HEK293 (cell line): ENCODE data around the gene MOK.

Experiments used
- EGR2 ChIP-seq: fragments of 450-650 bp; formaldehyde crosslinking; IDR thresholded peaks from 2 replicates; pipeline ENCODE4 v1.5.1; 2016; ENCODE audit warnings: low read depth, missing biosample characterization, missing genetic modification characterization
- GLIS2 ChIP-seq: fragments of 450-650 bp; formaldehyde crosslinking; IDR thresholded peaks from 2 replicates; pipeline ENCODE4 v1.5.1; 2016; ENCODE audit warnings: missing biosample characterization, missing genetic modification characterization
- HIC1 ChIP-seq: fragments of 450-650 bp; formaldehyde crosslinking; IDR thresholded peaks from 2 replicates; pipeline ENCODE4 v1.5.1; 2016; ENCODE audit warnings: missing biosample characterization, missing genetic modification characterization
- KLF8 ChIP-seq: fragments of 450-650 bp; formaldehyde crosslinking; IDR thresholded peaks from 2 replicates; pipeline ENCODE4 v1.5.1; 2016; ENCODE audit warnings: missing biosample characterization, missing genetic modification characterization
- MZF1 ChIP-seq: fragments of 450-650 bp; formaldehyde crosslinking; IDR thresholded peaks from 2 replicates; pipeline ENCODE4 v1.5.1; 2017; ENCODE audit warnings: missing biosample characterization, missing genetic modification characterization, borderline replicate concordance
- OVOL3 ChIP-seq: fragments of 450-650 bp; formaldehyde crosslinking; IDR thresholded peaks from 2 replicates; pipeline ENCODE4 v1.5.1; 2016; ENCODE audit warnings: missing biosample characterization, missing genetic modification characterization
- PATZ1 ChIP-seq: fragments of 450-650 bp; formaldehyde crosslinking; IDR thresholded peaks from 2 replicates; pipeline ENCODE4 v1.5.1; 2016; ENCODE audit warnings: missing biosample characterization, missing genetic modification characterization
- PRDM10 ChIP-seq: fragments of 450-650 bp; formaldehyde crosslinking; IDR thresholded peaks from 2 replicates; pipeline ENCODE4 v1.5.1; 2016; ENCODE audit warnings: missing biosample characterization, missing genetic modification characterization
- REPIN1 ChIP-seq: fragments of 450-650 bp; formaldehyde crosslinking; IDR thresholded peaks from 2 replicates; pipeline ENCODE4 v1.5.1; 2017; ENCODE audit warnings: missing biosample characterization, missing genetic modification characterization, low read depth
- SALL2 ChIP-seq: fragments of 450-650 bp; formaldehyde crosslinking; IDR thresholded peaks from 2 replicates; pipeline ENCODE4 v1.5.0; 2017; ENCODE audit warnings: missing biosample characterization, mild to moderate bottlenecking, missing genetic modification characterization, borderline replicate concordance
- TRIM28 ChIP-seq: IDR thresholded peaks from 2 replicates; pipeline ENCODE4 v1.6.1; 2011; ENCODE audit warnings: low read length, control low read depth, borderline replicate concordance
- ZFP3 ChIP-seq: fragments of 450-650 bp; formaldehyde crosslinking; IDR thresholded peaks from 2 replicates; pipeline ENCODE4 v1.5.1; 2016; ENCODE audit warnings: low read depth, missing biosample characterization, missing genetic modification characterization
- ZNF10 ChIP-seq: fragments of 450-650 bp; formaldehyde crosslinking; IDR thresholded peaks from 2 replicates; pipeline ENCODE4 v1.5.1; 2017; ENCODE audit warnings: missing biosample characterization, missing genetic modification characterization
- ZNF132 ChIP-seq: fragments of 450-650 bp; formaldehyde crosslinking; IDR thresholded peaks from 2 replicates; pipeline ENCODE4 v1.5.1; 2017; ENCODE audit warnings: missing biosample characterization, missing genetic modification characterization, borderline replicate concordance
- ZNF175 ChIP-seq: fragments of 450-650 bp; formaldehyde crosslinking; IDR thresholded peaks from 2 replicates; pipeline ENCODE4 v1.5.1; 2016; ENCODE audit warnings: missing biosample characterization, missing genetic modification characterization
- ZNF23 ChIP-seq: fragments of 450-650 bp; formaldehyde crosslinking; IDR thresholded peaks from 2 replicates; pipeline ENCODE4 v1.5.1; 2016; ENCODE audit warnings: missing biosample characterization, missing genetic modification characterization, borderline replicate concordance
- ZNF24 ChIP-seq: fragments of 450-650 bp; formaldehyde crosslinking; IDR thresholded peaks from 2 replicates; pipeline ENCODE4 v1.5.1; 2016; ENCODE audit warnings: missing biosample characterization, missing genetic modification characterization
- ZNF48 ChIP-seq: fragments of 450-650 bp; formaldehyde crosslinking; IDR thresholded peaks from 2 replicates; pipeline ENCODE4 v1.5.1; 2016; ENCODE audit warnings: missing biosample characterization, missing genetic modification characterization
- ZNF518A ChIP-seq: fragments of 450-650 bp; formaldehyde crosslinking; conservative IDR thresholded peaks from 2 replicates; pipeline ENCODE4 v1.5.1; 2016; ENCODE audit warnings: low read depth, missing biosample characterization, missing genetic modification characterization
- ZNF561 ChIP-seq: fragments of 450-650 bp; IDR thresholded peaks from 2 replicates; pipeline ENCODE4 v1.5.1; 2018; ENCODE audit warnings: missing biosample characterization, missing genetic modification characterization, borderline replicate concordance
- ZNF629 ChIP-seq: fragments of 450-650 bp; formaldehyde crosslinking; IDR thresholded peaks from 2 replicates; pipeline ENCODE4 v1.5.1; 2017; ENCODE audit warnings: missing biosample characterization, missing genetic modification characterization
- ZNF660 ChIP-seq: fragments of 450-650 bp; IDR thresholded peaks from 2 replicates; pipeline ENCODE4 v1.5.1; 2018; ENCODE audit warnings: missing biosample characterization, mild to moderate bottlenecking, missing genetic modification characterization
- ZNF692 ChIP-seq: fragments of 450-650 bp; formaldehyde crosslinking; IDR thresholded peaks from 2 replicates; pipeline ENCODE4 v1.5.1; 2016; ENCODE audit warnings: missing biosample characterization, missing genetic modification characterization
- ZNF76 ChIP-seq: fragments of 450-650 bp; formaldehyde crosslinking; IDR thresholded peaks from 2 replicates; pipeline ENCODE4; 2016; ENCODE audit warnings: low read depth, missing biosample characterization, missing genetic modification characterization, borderline replicate concordance
- ZSCAN16 ChIP-seq: fragments of 450-650 bp; formaldehyde crosslinking; IDR thresholded peaks from 2 replicates; pipeline ENCODE4 v1.5.1; 2016; ENCODE audit warnings: missing biosample characterization, missing genetic modification characterization

MOK gene

GRCh38 chr14:102314242-102315011 is 9.5 kb upstream of the MOK start (continued):
- TF ChIP-seq MZF1 (tag by site-specific recombination) (no peak), ZNF10 (tag by site-specific recombination) (0 out of 2 replicates have a peak, but pooled peaks have one; percentile 25), EGR2 (tag by site-specific recombination) (peak; percentile 69), ZNF175 (tag by site-specific recombination) (no peak), PATZ1 (tag by site-specific recombination) (peak; percentile 67), ZNF132 (tag by site-specific recombination) (no peak), ZFP3 (tag by site-specific recombination) (no peak), ZNF561 (tag by site-specific recombination) (0 out of 2 replicates have a peak, but pooled peaks have one; percentile 36), ZNF76 (tag by site-specific recombination) (peak; percentile 68), ZNF518A (tag by site-specific recombination) (no peak), PRDM10 (tag by site-specific recombination) (peak; percentile 44; the same call in 1 of the 2 replicates), ZSCAN16 (no peak; the same call in 1 of the 2 replicates), ZNF660 (tag by site-specific recombination) (peak; percentile 83), REPIN1 (tag by site-specific recombination) (no peak), HIC1 (tag by site-specific recombination) (peak; percentile 97), OVOL3 (no peak), ZNF629 (tag by site-specific recombination) (peak; percentile 71), GLIS2 (tag by site-specific recombination) (peak; percentile 88), SALL2 (tag by site-specific recombination) (no peak), ZNF24 (tag by site-specific recombination) (peak; percentile 67; the same call in 1 of the 2 replicates), ZNF692 (tag by site-specific recombination) (peak; percentile 78), ZNF23 (tag by site-specific recombination) (no peak), ZNF48 (no peak), TRIM28 (0 out of 2 replicates have a peak, but pooled peaks have one; percentile 68), KLF8 (tag by site-specific recombination) (peak; percentile 84; the same call in 1 of the 2 replicates)
